DND-41 (cell line): ENCODE data around the gene TERB2.
"Not testable (repeated sequence)": the region's sequence is repeated elsewhere in the genome, so short reads cannot be mapped to it uniquely, and the experiment has no call there.

Experiments
- EZH2 ChIP-seq: IDR thresholded peaks from 3 replicates; pipeline ENCODE4 v1.6.1; 2012; ENCODE audit warnings: borderline replicate concordance, low read depth, mild to moderate bottlenecking, moderate library complexity, low read length, inconsistent platforms; ENCODE audit not compliant: severe bottlenecking
- TF ChIP-seq, protein P1 (sequence below): IDR thresholded peaks from 2 replicates; pipeline ENCODE4 v1.5.1; 2012; ENCODE audit warnings: borderline replicate concordance, low read length, moderate library complexity, mild to moderate bottlenecking; ENCODE audit not compliant: poor library complexity, severe bottlenecking; ENCODE audit errors: extremely low read depth

GRCh38 chr15:44977781-44978180 is 21.3 kb downstream of the TERB2 start:
- TF ChIP-seq, protein P1, sequence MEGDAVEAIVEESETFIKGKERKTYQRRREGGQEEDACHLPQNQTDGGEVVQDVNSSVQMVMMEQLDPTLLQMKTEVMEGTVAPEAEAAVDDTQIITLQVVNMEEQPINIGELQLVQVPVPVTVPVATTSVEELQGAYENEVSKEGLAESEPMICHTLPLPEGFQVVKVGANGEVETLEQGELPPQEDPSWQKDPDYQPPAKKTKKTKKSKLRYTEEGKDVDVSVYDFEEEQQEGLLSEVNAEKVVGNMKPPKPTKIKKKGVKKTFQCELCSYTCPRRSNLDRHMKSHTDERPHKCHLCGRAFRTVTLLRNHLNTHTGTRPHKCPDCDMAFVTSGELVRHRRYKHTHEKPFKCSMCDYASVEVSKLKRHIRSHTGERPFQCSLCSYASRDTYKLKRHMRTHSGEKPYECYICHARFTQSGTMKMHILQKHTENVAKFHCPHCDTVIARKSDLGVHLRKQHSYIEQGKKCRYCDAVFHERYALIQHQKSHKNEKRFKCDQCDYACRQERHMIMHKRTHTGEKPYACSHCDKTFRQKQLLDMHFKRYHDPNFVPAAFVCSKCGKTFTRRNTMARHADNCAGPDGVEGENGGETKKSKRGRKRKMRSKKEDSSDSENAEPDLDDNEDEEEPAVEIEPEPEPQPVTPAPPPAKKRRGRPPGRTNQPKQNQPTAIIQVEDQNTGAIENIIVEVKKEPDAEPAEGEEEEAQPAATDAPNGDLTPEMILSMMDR = not testable (repeated sequence)
- not testable (repeated sequence) for TF ChIP-seq EZH2
